Measurements from ENCODE around the gene TRIM22.
"Not testable (repeated sequence)": the region's sequence is repeated elsewhere in the genome, so short reads cannot be mapped to it uniquely, and the experiment has no call there.

The TRIM22 gene

GRCh38 chr11:5689551-5689983, at the start of gene TRIM22:
TSS of gene TRIM22 (plus strand) at chr11:5689790. CDS start at chr11:5696233, 6,443 bp downstream.
- no peak for DNase-seq

- DNase-seq, result no peak
These were observed 49.6 kb upstream of the TRIM22 start for GRCh38 chr11:5639953-5640352.

- no peak for DNase-seq
These were observed 46.0 kb upstream of the TRIM22 start for GRCh38 chr11:5643585-5643984.

GRCh38 chr11:5646139-5646538, 43.5 kb upstream of the TRIM22 start:
- DNase-seq, result no peak

- DNase-seq, result no peak
These were observed 34.1 kb upstream of the TRIM22 start for GRCh38 chr11:5655474-5655873.

- not testable (repeated sequence) for DNase-seq
These were observed 32.6 kb upstream of the TRIM22 start for GRCh38 chr11:5656956-5657355.

GRCh38 chr11:5658318-5658717, 31.3 kb upstream of the TRIM22 start:
- DNase-seq, result no peak

- DNase-seq, result no peak
These were observed 26.1 kb upstream of the TRIM22 start for GRCh38 chr11:5663511-5663910.

- DNase-seq, result no peak
These were observed 24.5 kb upstream of the TRIM22 start for GRCh38 chr11:5665051-5665570.

GRCh38 chr11:5665746-5666401, 23.7 kb upstream of the TRIM22 start:
- DNase-seq, result no peak

GRCh38 chr11:5666402-5666793, 23.2 kb upstream of the TRIM22 start:
- DNase-seq, result no peak

GRCh38 chr11:5671831-5672230, 17.8 kb upstream of the TRIM22 start:
- DNase-seq, result no peak

GRCh38 chr11:5674391-5674790, 15.2 kb upstream of the TRIM22 start:
- DNase-seq, result no peak

- no peak for DNase-seq
These were observed 9.8 kb upstream of the TRIM22 start for GRCh38 chr11:5679811-5680210.

- not testable (repeated sequence) for DNase-seq
These were observed 6.6 kb upstream of the TRIM22 start for GRCh38 chr11:5682890-5683441.

GRCh38 chr11:5683620-5684019, 6.0 kb upstream of the TRIM22 start:
- not testable (repeated sequence) for DNase-seq

- DNase-seq, result no peak
These were observed 5.4 kb upstream of the TRIM22 start for GRCh38 chr11:5684036-5684645.

GRCh38 chr11:5684646-5685362, 4.8 kb upstream of the TRIM22 start, which contains the start of gene TRIM5:
TSS of gene TRIM5 (minus strand) at chr11:5685074. CDS start at chr11:5680177, 4,897 bp downstream.
- DNase-seq, result no peak

- no peak for DNase-seq
These were observed 3.2 kb upstream of the TRIM22 start for GRCh38 chr11:5686426-5686825.

- no peak for DNase-seq
These were observed 1.1 kb upstream of the TRIM22 start for GRCh38 chr11:5688482-5688881.

- DNase-seq, result no peak
These were observed 626 bp downstream of the TRIM22 start for GRCh38 chr11:5690216-5690615.

- no peak for DNase-seq
These were observed 1.1 kb downstream of the TRIM22 start for GRCh38 chr11:5690736-5691135.

GRCh38 chr11:5691238-5691963, 1.8 kb downstream of the TRIM22 start:
- DNase-seq, result not testable (repeated sequence)
